K562 (cell line): ENCODE results near the gene FOS. TPM values are rescaled to one million over a fixed set of nuclear protein-coding genes. Genes with fewer than 3 reads are reported as not detected.

Experiments used
- ATAC-seq: fragments of 200-7000 bp; cut with Tn5 transposase; 3 replicates; pipeline ENCODE4 v1.9.1; 2020; ENCODE audit warnings: moderate library complexity
- BruUV-seq: library from RNA; stranded (reverse); fragments of 400-500 nt; replicated peaks from 2 replicates; lab custom pipeline; 2021; lab: Mats Ljungman, UMichigan
- CTCF ChIA-PET: fragments of 300-600 bp; formaldehyde crosslinking; extraction: SDS; loops from one replicate; lab custom pipeline; 2021; ENCODE audit warnings: low intra/inter-chr PET ratio; lab: Yijun Ruan, JAX
- POLR2A ChIA-PET: fragments of 300-600, 350-650 bp; sonication (Branson Sonifier 250); formaldehyde crosslinking; extraction: SDS; loops from one replicate; lab custom pipeline; 2021; ENCODE audit warnings: antibody characterized with exemption, inconsistent platforms; lab: Yijun Ruan, JAX
- DNase-seq, 4 experiments: peaks; one replicate each; pipeline versions ENCODE4 v3.0.0 to v3.0.0-alpha.2; 2011 to 2018; ENCODE audit warnings: low spot score in 3 of 4, mixed read lengths in 3 of 4; ENCODE audit errors: extremely low read depth in 1 of 4
- FAIRE-seq: peaks from 2 replicates; lab custom pipeline; 2011; peaks lifted over from hg19 to GRCh38; lab: Jason Lieb, UNC
- H2AFZ ChIP-seq: 2 replicates; pipeline ENCODE4 v1.6.0; 2011; ENCODE audit warnings: low read depth, low read length, control low read depth, inconsistent platforms
- H3K27ac ChIP-seq: fragments of 200-600 bp; 3 replicates; pipeline ENCODE4 v1.8.0; 2011; ENCODE audit warnings: low read depth, mild to moderate bottlenecking, control low read depth, inconsistent platforms, low read length, moderate library complexity, mixed read lengths; ENCODE audit errors: extremely low read depth
- H3K27me3 ChIP-seq, 2 experiments: fragments of 300-600 bp in 1 of 2; 2 replicates in 1 of 2; 3 replicates in 1 of 2; pipeline versions ENCODE4 v1.6.0 to v1.8.0; 2011; ENCODE audit warnings: inconsistent platforms in 2 of 2, low read length in 2 of 2, mild to moderate bottlenecking in 1 of 2, mixed read lengths in 1 of 2, moderate library complexity in 1 of 2; ENCODE audit not compliant: control insufficient read depth in 2 of 2, insufficient read depth in 2 of 2
- H3K36me3 ChIP-seq: fragments of 300-600 bp; 3 replicates; pipeline ENCODE4 v1.8.0; 2011; ENCODE audit warnings: mild to moderate bottlenecking, low read length, inconsistent platforms; ENCODE audit not compliant: control insufficient read depth, insufficient read depth
- H3K4me1 ChIP-seq, 2 experiments: fragments of 200-600 bp in 1 of 2; replicated peaks in 1 of 2; 2 replicates in 1 of 2; 3 replicates in 1 of 2; pipeline versions ENCODE4 v1.5.1 to v1.8.0; 2011; ENCODE audit warnings: inconsistent platforms in 2 of 2, low read length in 2 of 2, mild to moderate bottlenecking in 1 of 2, mixed read lengths in 1 of 2, moderate library complexity in 1 of 2; ENCODE audit not compliant: control insufficient read depth in 2 of 2, insufficient read depth in 2 of 2
- H3K4me2 ChIP-seq: 2 replicates; pipeline ENCODE4 v1.6.1; 2011; ENCODE audit warnings: low read length, control low read depth, inconsistent platforms, mixed read lengths; ENCODE audit not compliant: insufficient read depth
- H3K4me3 ChIP-seq: fragments of 200-600 bp; sonication (generic), shearing (Covaris generic); 2 replicates; pipeline ENCODE4 v1.5.1; 2016; ENCODE audit warnings: control low read depth, inconsistent platforms
- H3K79me2 ChIP-seq: fragments of 200-600 bp; 3 replicates; pipeline ENCODE4 v1.8.0; 2011; ENCODE audit warnings: low read length, inconsistent platforms; ENCODE audit not compliant: control insufficient read depth, insufficient read depth
- H3K9ac ChIP-seq, 2 experiments: 2 replicates each; pipeline versions ENCODE4 v1.6.0 to v1.6.1; 2011; ENCODE audit warnings: low read depth in 2 of 2, low read length in 2 of 2, control low read depth in 1 of 2, inconsistent platforms in 1 of 2, mild to moderate bottlenecking in 1 of 2, mixed read lengths in 1 of 2; ENCODE audit not compliant: insufficient read depth in 1 of 2
- H3K9me1 ChIP-seq: one replicate; pipeline ENCODE4 v1.6.0; 2011; ENCODE audit warnings: inconsistent platforms, mild to moderate bottlenecking, low read length, moderate library complexity; ENCODE audit not compliant: control insufficient read depth, insufficient read depth
- H3K9me3 ChIP-seq: replicated peaks from 2 replicates; pipeline ENCODE4 v1.5.1; 2011; ENCODE audit warnings: low read depth, low read length, inconsistent platforms; ENCODE audit not compliant: control insufficient read depth, insufficient read depth
- H4K20me1 ChIP-seq: replicated peaks from 2 replicates; pipeline ENCODE4 v1.6.1; 2011; ENCODE audit warnings: low read length, inconsistent platforms, mixed read lengths; ENCODE audit not compliant: control insufficient read depth, insufficient read depth
- KDM2B ChIP-seq: fragments of 250-450 bp; sonication (Bioruptor Pico); IDR thresholded peaks from 2 replicates; pipeline ENCODE4 v1.8.0; 2021; ENCODE audit warnings: mild to moderate bottlenecking, moderate library complexity
- KDM5B ChIP-seq: fragments of 200-600 bp; sonication (generic); IDR thresholded peaks from 2 replicates; pipeline ENCODE4 v1.6.1; 2012; ENCODE audit warnings: low read depth, mild to moderate bottlenecking, moderate library complexity, low read length, control low read depth, inconsistent platforms; ENCODE audit not compliant: insufficient replicate concordance
- MXI1 ChIP-seq: IDR thresholded peaks from 2 replicates; pipeline ENCODE4 v1.6.1; 2011; ENCODE audit warnings: low read depth, mild to moderate bottlenecking, improper control_type of control experiment, low read length
- RAD21 ChIP-seq, 2 experiments: fragments of 250-450 bp in 1 of 2; fragments of 450-650 bp in 1 of 2; sonication (Bioruptor Pico) in 1 of 2; formaldehyde crosslinking in 1 of 2; IDR thresholded peaks in 1 of 2; conservative IDR thresholded peaks in 1 of 2; 2 replicates each; pipeline versions ENCODE4 v1.4.0 to v1.8.0; 2020 to 2022; ENCODE audit warnings: mild to moderate bottlenecking in 2 of 2, moderate library complexity in 1 of 2
- RBM14 ChIP-seq: fragments of 200-400 bp; formaldehyde crosslinking; IDR thresholded peaks from 2 replicates; pipeline ENCODE4 v1.6.1; 2018; ENCODE audit warnings: low read depth, mild to moderate bottlenecking, low read length, moderate library complexity, borderline replicate concordance; ENCODE audit not compliant: insufficient read depth
- TRIM24 ChIP-seq, 2 experiments: fragments of 450-650 bp; IDR thresholded peaks; 2 replicates each; pipeline ENCODE4 v1.6.1; 2016
- U2AF1 ChIP-seq: fragments of 200-400 bp; formaldehyde crosslinking; optimal IDR thresholded peaks from 2 replicates; pipeline ENCODE3; 2017; ENCODE audit warnings: mild to moderate bottlenecking, low read depth, low read length, moderate library complexity
- ZFX ChIP-seq: sonication (generic); formaldehyde crosslinking; IDR thresholded peaks from 2 replicates; pipeline ENCODE4 v1.8.0; 2022; ENCODE audit warnings: mild to moderate bottlenecking, missing genetic modification reagents, moderate library complexity
- ZNF239 ChIP-seq: fragments of 250-450 bp; sonication (Bioruptor Pico); IDR thresholded peaks from 2 replicates; pipeline ENCODE4 v1.4.0; 2020; ENCODE audit warnings: mild to moderate bottlenecking
- ZSCAN32 ChIP-seq: fragments of 450-650 bp; formaldehyde crosslinking; IDR thresholded peaks from 2 replicates; pipeline ENCODE4 v1.4.0; 2020; ENCODE audit warnings: mild to moderate bottlenecking, moderate library complexity
- WGBS: fragments of 100-300 bp; shearing (Covaris generic); methylation state at CpG from one replicate; pipeline ENCODE4 v1.1.6; 2016; ENCODE audit warnings: low coverage, mixed read lengths; ENCODE audit not compliant: insufficient coverage; ENCODE audit errors: missing lambda C conversion rate; 5-methylcytosine and 5-hydroxymethylcytosine counted together
- in situ Hi-C: fragments of 300-500 bp; cut with MboI; formaldehyde crosslinking; loops from 4 replicates; pipeline ENCODE4 v1.15.0; 2018; ENCODE audit warnings: inconsistent platforms, mixed read lengths
- intact Hi-C: fragments of 100-400 bp; cut with micrococcal nuclease; formaldehyde crosslinking; loops from 2 replicates; pipeline ENCODE4 v1.14.2; 2022
- polyA plus RNA-seq, 8 experiments: library from polyadenylated mRNA; depleted of rRNA in 4 of 8; stranded (reverse) in 5 of 8; unstranded in 3 of 8; fragments of >200 nt; fragmentation: Nextera tagmentation in 2 of 8; fragmentation: Illumina TruSeq in 1 of 8; extraction: Ambion mirVana in 2 of 8; extraction: Trizol in 1 of 8; gene quantifications; 2 replicates each; pipeline versions ENCODE4 v1.2.1 to v1.2.3, GENCODE V29; 2011 to 2014; ENCODE audit warnings: inconsistent platforms in 1 of 8, missing spikeins in 1 of 8
- total RNA-seq, 7 experiments: library from RNA; depleted of rRNA in 6 of 7; stranded (reverse); fragments of >200 nt in 6 of 7; fragmentation: Illumina TruSeq in 2 of 7; extraction: Trizol in 2 of 7; gene quantifications; 2 replicates each; pipeline versions ENCODE4 v1.2.1 to v1.2.3, GENCODE V29; 2011 to 2021; ENCODE audit warnings: low replicate concordance in 1 of 7

The FOS gene
- total and polyA plus RNA-seq, 9 of the 15 experiments (the other 6 are each of a cell fraction or from before 2014, with no cell fraction given): 0.54 to 13.8 (median 8.9) TPM

GRCh38 chr14:75313294-75313693 is 34.7 kb downstream of the FOS start (continued):
- TF ChIP-seq MXI1: no peak
- TF ChIP-seq KDM5B: no peak
- TF ChIP-seq RBM14: no peak
- no peak for TF ChIP-seq U2AF1
- no peak for TF ChIP-seq KDM2B (CRISPR knock-in tag)
- TF ChIP-seq ZSCAN32 (CRISPR knock-in tag): no peak
- TF ChIP-seq RAD21 (CRISPR knock-in tag; conservative IDR thresholded peaks at IDR 0.05 in 1 of 2, IDR thresholded peaks at IDR 0.05 in 1 of 2): no peak
- TF ChIP-seq ZFX (CRISPR knock-in tag): no peak

GRCh38 chr14:75315144-75315543 is 36.5 kb downstream of the FOS start:
- Histone ChIP-seq H2AFZ (no peak overlapping the region), H4K20me1 (no peaks in the 10 kb centered on the region), H3K9me1 (no peaks in the 10 kb centered on the region), H3K79me2 (no peaks in the 10 kb centered on the region), H3K4me2 (no peak overlapping the region), H3K36me3 (no peaks in the 10 kb centered on the region), H3K27ac (no peak overlapping the region), H3K27me3 (peaks cover 2 to 18% of the 10 kb centered on the region in 2 experiments; a peak in 3 of 5 replicates), H3K9me3 (no peaks in the 10 kb centered on the region), H3K4me1 (peaks cover 0 to 3% of the 10 kb centered on the region in 2 experiments; a peak in 4 of 5 replicates), H3K4me3 (no peak overlapping the region), H3K9ac (no peak overlapping the region)
- in situ Hi-C loops (loop anchor here (5.0 kb wide), 1 partner anchor 177 kb away; no protein-coding TSS in a partner anchor), intact Hi-C loops (no loop called here)
- WGBS: 3% methylated on average over 4 of the region's 4 CpGs
- no peak for ATAC-seq
- POLR2A ChIA-PET: no interaction called here
- CTCF ChIA-PET: no interaction called here
- BruUV-seq: no TSS peak
- DNase-seq: no peak
- FAIRE-seq: no peak
- TF ChIP-seq TRIM24 (IDR thresholded peaks at IDR 0.05) (no peak), ZNF239 (CRISPR knock-in tag) (peak; percentile 69)
